ENCODE measurements around the gene SGCD. TPM values are rescaled to one million over a fixed set of nuclear protein-coding genes. Genes with fewer than 3 reads are reported as not detected.

The SGCD gene
- total RNA-seq, 1 experiment from 2014 or later = not detected

DNA sequence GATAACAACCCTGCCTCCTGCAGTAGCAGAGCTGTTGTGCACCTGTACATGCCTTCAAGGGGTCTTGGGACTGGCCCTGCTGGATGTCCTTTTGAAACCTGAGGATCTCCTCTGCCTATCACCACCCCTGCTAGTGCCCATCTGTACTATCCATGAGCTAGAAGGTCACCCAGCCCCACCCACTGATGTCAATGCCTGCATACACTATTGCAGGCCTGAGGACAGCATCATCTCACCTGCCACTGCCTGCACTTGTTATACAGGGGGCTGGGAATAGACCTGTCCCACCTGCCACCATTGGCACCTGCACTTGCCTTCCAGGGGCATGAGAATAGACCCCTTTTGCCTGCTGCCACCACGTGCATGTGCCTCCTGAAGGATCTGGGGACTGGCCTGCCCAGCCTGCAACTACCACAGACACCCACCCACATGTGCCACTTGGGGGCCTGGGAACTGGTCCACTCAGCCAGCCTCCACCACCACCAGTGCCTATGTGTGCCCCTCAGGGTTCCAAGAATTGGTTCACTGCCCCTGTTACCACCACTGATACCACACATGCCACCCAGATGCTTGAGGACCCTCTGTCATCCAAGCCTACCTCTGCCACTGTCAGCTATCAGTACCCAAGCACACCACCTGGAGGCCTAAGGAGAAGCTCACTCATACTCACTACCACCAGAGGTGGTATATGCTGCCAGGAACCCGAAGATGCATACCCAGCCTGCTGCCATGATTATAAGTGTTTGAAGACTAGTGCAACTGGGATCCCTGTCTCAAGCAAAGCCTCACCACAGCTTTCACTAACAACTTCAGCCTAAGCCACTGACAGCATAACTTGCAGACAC lies 159.7 kb downstream of the SGCD start (continued):
- TF ChIP-seq, protein P1, sequence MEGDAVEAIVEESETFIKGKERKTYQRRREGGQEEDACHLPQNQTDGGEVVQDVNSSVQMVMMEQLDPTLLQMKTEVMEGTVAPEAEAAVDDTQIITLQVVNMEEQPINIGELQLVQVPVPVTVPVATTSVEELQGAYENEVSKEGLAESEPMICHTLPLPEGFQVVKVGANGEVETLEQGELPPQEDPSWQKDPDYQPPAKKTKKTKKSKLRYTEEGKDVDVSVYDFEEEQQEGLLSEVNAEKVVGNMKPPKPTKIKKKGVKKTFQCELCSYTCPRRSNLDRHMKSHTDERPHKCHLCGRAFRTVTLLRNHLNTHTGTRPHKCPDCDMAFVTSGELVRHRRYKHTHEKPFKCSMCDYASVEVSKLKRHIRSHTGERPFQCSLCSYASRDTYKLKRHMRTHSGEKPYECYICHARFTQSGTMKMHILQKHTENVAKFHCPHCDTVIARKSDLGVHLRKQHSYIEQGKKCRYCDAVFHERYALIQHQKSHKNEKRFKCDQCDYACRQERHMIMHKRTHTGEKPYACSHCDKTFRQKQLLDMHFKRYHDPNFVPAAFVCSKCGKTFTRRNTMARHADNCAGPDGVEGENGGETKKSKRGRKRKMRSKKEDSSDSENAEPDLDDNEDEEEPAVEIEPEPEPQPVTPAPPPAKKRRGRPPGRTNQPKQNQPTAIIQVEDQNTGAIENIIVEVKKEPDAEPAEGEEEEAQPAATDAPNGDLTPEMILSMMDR (IDR thresholded peaks at IDR 0.05 in 2 of 3, conservative IDR thresholded peaks at IDR 0.05 in 1 of 3; ENCODE audit: borderline replicate concordance in 1 of 3, insufficient read depth in 1 of 3, low read depth in 2 of 3, low read length in 2 of 3) = no peak
- TF ChIP-seq TCF7L2 (IDR thresholded peaks at IDR 0.05; ENCODE audit: borderline replicate concordance, extremely low read depth, insufficient read depth, insufficient read length) = no peak

DNA sequence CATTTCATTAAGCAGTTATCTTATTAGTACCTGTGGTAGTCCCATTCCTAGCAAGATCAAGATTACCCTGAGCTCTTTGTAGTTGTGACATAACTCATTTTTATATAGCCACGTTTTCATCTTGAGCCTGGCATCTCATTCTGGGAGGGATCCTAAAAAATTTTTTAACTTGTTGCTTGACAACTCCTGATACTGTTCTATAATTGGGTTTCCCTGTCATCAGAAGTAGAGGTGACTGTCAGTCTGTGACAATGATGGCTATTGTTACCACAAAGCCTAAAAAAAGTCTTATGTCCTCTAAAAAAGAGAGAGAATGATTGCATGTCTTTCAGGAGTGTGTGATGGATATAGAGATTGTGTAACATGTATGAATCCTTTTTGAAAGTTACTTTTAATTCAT lies 164.8 kb downstream of the SGCD start:
- CTCF ChIA-PET = no interaction called here
- no peaks in the 10 kb centered on the region for H3K27me3 ChIP-seq (ENCODE audit: insufficient read depth, low read length)
- no peaks in the 10 kb centered on the region for H3K4me1 ChIP-seq (ENCODE audit: control insufficient read depth in 1 of 2, insufficient read depth in 2 of 2, low read length in 2 of 2)
- intact Hi-C loops (cut with micrococcal nuclease) = no loop called here
- POLR2A ChIA-PET = no interaction called here
- no TSS peak for BruUV-seq (replicated peaks)
- H3K4me2 ChIP-seq (ENCODE audit: low read length) = no peak overlapping the region
- RAD21 ChIA-PET (ENCODE audit: low non-redundant PET in 1 of 2, low total read pairs in 2 of 2, uncharacterized antibody in 2 of 2, unreplicated experiment in 2 of 2) = no interaction called here
- H3K36me3 ChIP-seq (ENCODE audit: control insufficient read depth in 1 of 2, insufficient read depth in 2 of 2, low read length in 2 of 2) = no peaks in the 10 kb centered on the region
- no peaks in the 10 kb centered on the region for H4K20me1 ChIP-seq (ENCODE audit: insufficient read depth)
- no peaks in the 10 kb centered on the region for H3K79me2 ChIP-seq (ENCODE audit: insufficient read depth, low read length)
- H2AFZ ChIP-seq (ENCODE audit: low read depth, low read length, poor library complexity, severe bottlenecking) = no peak overlapping the region
- no peak overlapping the region for H3K9ac ChIP-seq (ENCODE audit: low read length)
- DNase-seq (ENCODE audit: low read depth, low spot score) (no peak), ATAC-seq (no peak)
- H3K9me3 ChIP-seq (ENCODE audit: control insufficient read depth in 1 of 2, insufficient read depth in 1 of 2, low read depth in 1 of 2, low read length in 2 of 2) = peaks cover 3 to 11% of the 10 kb centered on the region in 2 experiments; a peak in 2 of 4 replicates
- no peak overlapping the region for H3K27ac ChIP-seq (ENCODE audit: low read depth, low read length)
- no peak overlapping the region for H3K4me3 ChIP-seq (replicated peaks in 1 of 2; ENCODE audit: low read depth in 1 of 2, low read length in 2 of 2)
- H3K9me2 ChIP-seq (ENCODE audit: insufficient read depth) = no peaks in the 10 kb centered on the region
- TF ChIP-seq EGR1 (IDR thresholded peaks at IDR 0.05; ENCODE audit: low read depth) (no peak), ZNF274 (IDR thresholded peaks at IDR 0.05; ENCODE audit: low read depth, low read length) (no peak), POLR2AphosphoS5 (IDR thresholded peaks at IDR 0.05; ENCODE audit: low read depth, low read length) (no peak), SRF (IDR thresholded peaks at IDR 0.05; ENCODE audit: low read depth) (no peak), FOSL1 (IDR thresholded peaks at IDR 0.05; ENCODE audit: low read depth) (no peak), SP1 (IDR thresholded peaks at IDR 0.05; ENCODE audit: low read depth) (no peak), YY1 (IDR thresholded peaks at IDR 0.05; ENCODE audit: extremely low read depth, insufficient replicate concordance, low read depth, low read length) (no peak), POLR2A (IDR thresholded peaks at IDR 0.05; ENCODE audit: borderline replicate concordance, extremely low read depth, insufficient read depth, insufficient read length) (no peak), ZFX (IDR thresholded peaks at IDR 0.05) (no peak), EZH2 (IDR thresholded peaks at IDR 0.05) (no peak), RAD21 (IDR thresholded peaks at IDR 0.05; ENCODE audit: low read depth) (no peak)
- TF ChIP-seq, protein P2, sequence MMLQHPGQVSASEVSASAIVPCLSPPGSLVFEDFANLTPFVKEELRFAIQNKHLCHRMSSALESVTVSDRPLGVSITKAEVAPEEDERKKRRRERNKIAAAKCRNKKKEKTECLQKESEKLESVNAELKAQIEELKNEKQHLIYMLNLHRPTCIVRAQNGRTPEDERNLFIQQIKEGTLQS (IDR thresholded peaks at IDR 0.05) = no peak
- TF ChIP-seq, protein P3, sequence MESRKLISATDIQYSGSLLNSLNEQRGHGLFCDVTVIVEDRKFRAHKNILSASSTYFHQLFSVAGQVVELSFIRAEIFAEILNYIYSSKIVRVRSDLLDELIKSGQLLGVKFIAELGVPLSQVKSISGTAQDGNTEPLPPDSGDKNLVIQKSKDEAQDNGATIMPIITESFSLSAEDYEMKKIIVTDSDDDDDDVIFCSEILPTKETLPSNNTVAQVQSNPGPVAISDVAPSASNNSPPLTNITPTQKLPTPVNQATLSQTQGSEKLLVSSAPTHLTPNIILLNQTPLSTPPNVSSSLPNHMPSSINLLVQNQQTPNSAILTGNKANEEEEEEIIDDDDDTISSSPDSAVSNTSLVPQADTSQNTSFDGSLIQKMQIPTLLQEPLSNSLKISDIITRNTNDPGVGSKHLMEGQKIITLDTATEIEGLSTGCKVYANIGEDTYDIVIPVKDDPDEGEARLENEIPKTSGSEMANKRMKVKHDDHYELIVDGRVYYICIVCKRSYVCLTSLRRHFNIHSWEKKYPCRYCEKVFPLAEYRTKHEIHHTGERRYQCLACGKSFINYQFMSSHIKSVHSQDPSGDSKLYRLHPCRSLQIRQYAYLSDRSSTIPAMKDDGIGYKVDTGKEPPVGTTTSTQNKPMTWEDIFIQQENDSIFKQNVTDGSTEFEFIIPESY (IDR thresholded peaks at IDR 0.05; ENCODE audit: extremely low read depth, insufficient replicate concordance, low read length) = no peak
- TF ChIP-seq, protein P1 (IDR thresholded peaks at IDR 0.05 in 2 of 3, conservative IDR thresholded peaks at IDR 0.05 in 1 of 3; ENCODE audit: borderline replicate concordance in 1 of 3, insufficient read depth in 1 of 3, low read depth in 2 of 3, low read length in 2 of 3) = no peak

All from HCT116 (cell line).